ENCODE measurements around the gene SERPINB1.
"Not testable (repeated sequence)": the region's sequence is repeated elsewhere in the genome, so short reads cannot be mapped to it uniquely, and the experiment has no call there.

Gene SERPINB1

DNA sequence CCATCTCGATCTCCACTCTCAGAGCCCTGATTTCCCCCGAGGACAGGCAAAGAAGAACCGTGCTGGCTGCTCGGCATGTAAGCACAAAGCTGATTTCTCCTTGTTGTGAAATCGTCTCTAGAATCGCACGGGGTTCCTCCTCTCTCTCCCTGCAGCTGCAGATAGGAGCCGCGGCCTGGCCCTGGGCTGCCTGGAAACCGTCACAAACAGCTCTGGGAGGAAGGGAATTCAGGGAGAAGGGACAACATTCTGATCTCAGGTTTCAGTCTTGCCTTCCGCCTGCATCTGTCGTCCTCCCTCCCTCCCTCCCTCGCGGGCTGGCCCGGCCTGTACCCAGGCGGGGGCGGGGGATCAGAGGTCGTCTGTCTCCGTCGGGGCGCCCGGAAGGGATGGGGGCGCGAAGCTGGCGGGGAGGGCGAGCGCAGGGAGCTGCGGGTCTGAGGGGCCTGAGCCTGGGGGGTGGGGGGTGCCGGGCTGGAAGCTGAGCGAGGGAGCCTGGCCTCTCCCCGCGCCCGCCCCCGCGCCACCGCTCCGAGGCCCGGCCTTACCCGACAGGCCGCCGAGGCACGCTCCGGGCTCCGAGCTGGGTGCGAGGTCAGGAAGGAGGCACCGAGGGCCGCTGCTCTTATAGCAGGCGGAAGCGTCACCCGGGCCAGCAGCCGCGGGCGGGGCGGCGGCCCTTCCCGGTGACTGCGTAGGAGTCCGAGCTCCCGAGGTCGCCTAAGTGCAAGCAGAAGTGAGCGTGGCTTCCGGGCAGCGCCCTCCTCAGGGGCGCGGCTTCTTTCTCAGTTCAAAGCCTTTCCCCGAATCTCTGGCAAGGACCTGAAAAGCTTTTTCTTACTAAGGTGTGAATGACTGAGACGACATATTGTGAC lies at the start of gene SERPINB1:
TSS of gene SERPINB1 (minus strand) at position 600 of the 875 bp plus-strand sequence. CDS start 1,277 bp downstream, outside the sequence.
- in situ Hi-C loops (cut with MboI; ENCODE audit: low sequenced_read_pairs), result no loop called here

DNA sequence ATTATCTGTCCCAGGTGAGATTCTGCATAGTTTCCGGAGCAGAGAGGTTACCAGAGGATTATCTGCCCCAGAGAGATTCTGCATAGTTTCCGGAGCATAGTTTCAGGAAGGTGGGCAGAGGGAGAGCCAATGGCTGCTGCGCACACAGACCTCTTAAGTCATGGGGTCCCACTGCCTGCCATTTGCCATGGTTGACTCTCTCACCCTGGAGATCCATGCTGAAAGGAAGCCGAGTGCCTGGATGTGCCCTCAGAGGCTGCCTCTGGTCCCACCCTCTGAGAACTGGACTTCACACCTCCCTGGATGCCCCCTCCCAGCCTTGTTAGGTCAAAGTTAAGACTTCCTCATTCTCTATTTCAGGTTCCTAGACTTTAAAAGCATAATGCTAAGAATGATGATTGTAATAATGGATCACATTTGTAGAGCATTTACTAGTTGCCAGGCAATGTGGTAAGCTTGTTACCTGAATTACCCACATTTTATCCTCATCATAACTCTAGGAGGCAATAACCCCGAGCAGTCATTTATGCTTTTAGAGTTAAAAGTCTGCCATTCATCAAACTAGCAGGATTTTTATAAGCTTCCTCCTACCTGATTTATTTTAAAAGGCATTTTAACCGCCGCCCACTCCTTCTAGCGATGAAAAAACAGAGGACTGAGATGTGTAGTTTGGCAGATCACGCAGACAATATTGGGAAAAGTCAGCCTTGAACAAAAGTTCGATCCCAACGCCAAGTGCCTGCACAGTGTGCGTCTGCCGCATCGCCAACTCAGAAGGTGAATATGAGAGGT lies 49.5 kb upstream of the SERPINB1 start:
- in situ Hi-C loops (cut with MboI; ENCODE audit: low sequenced_read_pairs), result no loop called here

DNA sequence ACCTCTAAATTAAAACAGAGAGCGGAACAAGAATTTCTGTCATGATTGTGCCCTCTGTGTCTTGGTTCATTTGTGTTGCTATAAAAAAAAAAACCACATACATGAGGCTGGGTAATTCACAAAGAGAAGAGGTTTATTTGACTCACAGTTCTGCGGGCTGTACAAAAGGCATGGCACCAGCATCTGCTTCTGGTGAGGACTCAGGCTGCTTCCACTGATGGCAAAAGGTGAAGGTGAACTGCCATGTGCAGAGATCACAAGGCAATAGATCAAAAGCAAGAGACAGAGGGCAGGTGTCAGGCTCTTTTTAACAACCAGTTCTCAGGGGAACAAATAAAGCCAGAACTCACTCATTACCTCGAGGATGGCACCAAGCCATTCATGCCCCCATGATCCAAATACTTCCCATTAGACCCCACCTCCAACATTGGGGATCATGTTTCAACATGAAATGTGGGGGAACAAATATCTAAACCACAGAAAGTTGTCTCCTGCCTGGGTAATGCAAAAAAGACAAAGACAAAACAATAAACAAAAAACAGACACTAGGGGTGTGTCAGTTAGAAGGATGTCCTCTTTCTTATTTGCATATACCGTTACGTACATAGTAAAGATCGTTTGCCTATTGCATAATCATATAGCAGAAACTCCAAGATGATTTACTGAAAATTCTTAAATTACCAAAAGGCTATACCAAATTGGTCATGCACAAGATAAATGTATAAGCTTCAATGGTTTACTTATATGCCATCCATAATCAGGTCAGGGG lies 44.5 kb upstream of the SERPINB1 start:
- in situ Hi-C loops (cut with MboI; ENCODE audit: low sequenced_read_pairs), result no loop called here

DNA sequence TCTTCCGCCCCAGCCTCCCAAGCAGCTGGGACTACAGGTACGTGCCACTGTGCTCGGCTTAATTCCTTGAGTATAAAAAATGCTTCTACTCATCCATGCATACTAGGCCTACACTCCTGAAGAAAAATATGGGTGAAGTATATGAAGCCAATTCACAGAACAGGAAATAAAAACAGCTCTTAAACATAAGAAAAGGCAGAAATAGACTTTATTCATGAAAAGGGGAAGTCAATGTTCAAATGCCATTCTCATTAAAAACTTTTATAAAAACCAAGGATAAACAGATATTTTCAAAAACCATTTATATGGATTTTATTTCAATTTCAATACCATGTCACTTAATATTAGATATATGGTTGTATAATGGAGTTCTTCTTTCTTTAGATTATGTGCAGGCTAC lies 43.1 kb upstream of the SERPINB1 start:
- in situ Hi-C loops (cut with MboI; ENCODE audit: low sequenced_read_pairs), result no loop called here

DNA sequence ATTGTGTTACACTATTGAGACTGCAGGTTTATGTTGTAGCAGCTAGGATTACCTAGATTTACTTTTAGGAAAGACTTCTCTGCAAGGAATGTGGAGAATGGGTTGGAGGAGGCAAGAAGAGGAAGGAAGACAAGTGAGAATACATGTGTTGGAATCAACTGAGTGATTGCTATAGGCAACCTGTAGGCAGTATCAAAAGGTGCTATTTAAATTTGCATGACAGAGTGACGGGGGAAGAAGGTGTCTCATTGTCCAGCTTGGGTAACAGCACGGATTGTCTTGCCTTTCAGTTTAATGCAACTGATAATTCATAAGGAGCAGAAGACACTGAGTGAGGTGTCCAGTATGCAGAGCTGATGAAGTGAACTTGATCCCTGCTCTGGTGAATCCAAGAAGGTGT lies 42.0 kb upstream of the SERPINB1 start:
- in situ Hi-C loops (cut with MboI; ENCODE audit: low sequenced_read_pairs), result no loop called here

DNA sequence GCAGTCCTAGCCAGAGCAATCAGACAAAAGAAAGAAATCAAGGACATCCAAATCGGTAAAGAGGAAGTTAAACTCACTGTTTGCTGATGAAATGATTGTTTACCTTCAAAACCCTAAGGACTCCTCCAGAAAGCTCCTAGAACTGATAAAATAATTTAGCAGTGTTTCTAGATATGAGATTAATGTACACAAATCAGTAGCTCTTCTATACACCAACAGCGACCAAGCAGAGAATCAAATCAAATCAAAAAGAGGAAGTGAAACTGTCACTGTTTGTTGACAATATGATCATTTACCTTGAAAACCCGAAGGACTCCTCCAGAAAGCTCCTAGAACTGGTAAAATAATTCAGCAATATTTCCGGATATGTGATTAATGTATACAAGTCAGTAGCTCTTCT lies 39.8 kb upstream of the SERPINB1 start:
- in situ Hi-C loops (cut with MboI; ENCODE audit: low sequenced_read_pairs), result no loop called here

DNA sequence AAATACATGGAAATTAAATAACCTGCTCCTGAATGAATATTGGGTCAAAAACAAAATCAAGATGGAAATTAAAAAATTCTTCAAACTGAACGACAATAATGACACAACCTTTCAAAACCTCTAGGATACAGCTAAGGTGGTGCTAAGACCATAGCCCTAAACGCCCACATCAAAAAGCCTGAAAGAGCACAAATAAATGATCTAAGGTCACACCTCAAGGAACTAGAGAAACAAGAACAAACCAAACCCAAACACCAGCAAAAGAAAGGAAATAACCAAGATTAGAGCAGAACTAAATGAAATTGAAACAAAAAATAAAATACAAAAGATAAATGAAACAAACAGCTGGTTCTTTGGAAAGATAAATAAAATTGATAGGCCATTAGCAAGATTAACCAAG lies 38.5 kb upstream of the SERPINB1 start:
- in situ Hi-C loops (cut with MboI; ENCODE audit: low sequenced_read_pairs), result not testable (repeated sequence)

DNA sequence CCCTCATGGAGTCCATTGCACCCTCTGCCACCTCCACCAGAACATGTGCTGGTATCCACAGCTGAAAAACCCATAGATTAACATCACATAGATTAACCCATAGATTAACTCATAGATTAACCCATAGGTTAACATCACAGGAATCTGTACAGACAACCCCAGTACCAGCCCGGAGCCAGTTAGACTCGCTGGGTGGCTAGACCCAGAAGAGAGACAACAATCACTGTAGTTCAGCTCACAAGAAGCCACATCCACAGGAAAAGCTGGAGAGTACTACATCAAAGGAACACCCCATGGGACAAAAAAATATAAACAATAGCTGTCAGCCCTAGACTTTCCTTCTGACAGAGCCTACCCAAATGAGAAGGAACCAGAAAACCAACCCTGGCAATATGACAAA lies 36.3 kb upstream of the SERPINB1 start:
- in situ Hi-C loops (cut with MboI; ENCODE audit: low sequenced_read_pairs), result no loop called here

DNA sequence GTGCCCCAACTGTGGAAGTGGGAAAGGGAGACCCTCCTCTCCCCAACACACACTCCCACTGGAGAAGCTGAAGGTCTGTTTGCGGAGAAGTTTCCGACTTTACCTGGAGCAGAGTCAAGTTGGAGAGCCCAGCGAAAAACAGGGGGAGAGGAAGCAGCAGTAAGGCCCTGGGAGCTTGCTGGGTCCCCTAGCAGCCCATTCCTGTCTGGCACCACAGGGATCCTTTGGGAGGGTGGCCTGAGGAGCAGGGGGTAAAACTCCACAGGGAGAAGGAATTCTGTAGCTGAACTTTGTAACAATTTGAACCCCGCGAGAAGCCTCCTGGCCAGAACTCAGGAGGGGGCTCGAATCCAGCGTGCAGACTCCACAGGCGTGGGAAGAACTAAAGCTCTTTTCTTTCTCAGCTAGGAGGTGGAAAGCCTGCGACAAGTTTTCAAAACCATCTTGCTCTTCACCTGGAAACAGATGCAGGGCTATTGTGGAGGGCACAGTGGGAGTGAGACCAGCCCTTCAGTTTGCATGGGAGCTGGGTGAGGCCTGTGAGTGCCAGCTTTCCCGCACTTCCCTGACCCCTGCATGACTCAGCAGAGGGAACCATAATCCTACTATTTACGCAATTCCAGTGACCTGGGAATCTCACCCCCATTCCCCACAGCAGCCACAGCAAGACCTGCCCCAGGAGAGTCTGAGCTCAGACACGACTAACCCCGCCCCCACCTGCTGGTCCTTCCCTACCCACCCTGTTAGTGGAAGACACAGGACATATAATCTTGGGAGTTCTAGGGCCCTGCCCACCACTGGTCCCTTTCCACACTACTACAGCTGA lies 35.6 kb upstream of the SERPINB1 start:
- in situ Hi-C loops (cut with MboI; ENCODE audit: low sequenced_read_pairs), result no loop called here

DNA sequence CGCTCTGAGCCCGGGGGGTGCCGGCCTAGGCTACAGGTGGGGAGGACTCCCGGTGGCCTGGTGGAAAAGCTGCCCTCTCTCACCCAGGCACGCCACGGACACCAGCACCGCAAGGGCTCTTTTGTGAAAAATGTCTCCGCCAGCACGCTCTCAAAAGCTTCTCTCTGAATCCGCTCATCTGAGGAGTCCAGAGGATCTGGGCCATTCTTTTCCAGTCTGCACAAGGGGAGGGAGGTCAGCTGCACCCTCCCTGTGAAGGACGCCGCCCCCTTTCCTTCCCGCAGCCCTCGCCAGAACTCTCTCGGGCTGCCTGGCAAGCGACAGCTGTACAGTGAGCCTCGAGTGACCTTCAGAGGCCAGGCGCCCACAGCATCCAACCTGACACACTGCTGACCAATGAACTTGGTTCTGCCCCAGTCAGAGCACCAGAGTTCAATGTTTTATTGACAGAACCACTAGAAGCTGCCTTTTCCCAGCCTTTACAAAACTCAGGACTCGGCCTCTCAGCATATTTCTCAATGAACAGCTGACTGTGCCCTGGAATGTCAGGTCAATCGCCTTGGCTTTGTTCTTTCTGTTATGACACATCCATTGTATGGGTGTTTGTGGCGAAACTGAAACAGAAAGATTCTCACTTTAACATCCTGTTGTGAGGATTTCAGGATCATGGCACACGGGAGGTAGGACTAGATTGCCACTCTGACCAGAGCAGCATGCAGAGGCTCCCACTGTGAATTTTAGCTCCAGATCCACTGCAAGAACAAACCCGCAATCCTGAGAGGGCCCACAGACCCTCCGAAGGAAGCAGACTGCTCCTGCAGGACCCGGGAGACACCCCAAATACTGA lies 34.8 kb upstream of the SERPINB1 start:
- in situ Hi-C loops (cut with MboI; ENCODE audit: low sequenced_read_pairs), result no loop called here

DNA sequence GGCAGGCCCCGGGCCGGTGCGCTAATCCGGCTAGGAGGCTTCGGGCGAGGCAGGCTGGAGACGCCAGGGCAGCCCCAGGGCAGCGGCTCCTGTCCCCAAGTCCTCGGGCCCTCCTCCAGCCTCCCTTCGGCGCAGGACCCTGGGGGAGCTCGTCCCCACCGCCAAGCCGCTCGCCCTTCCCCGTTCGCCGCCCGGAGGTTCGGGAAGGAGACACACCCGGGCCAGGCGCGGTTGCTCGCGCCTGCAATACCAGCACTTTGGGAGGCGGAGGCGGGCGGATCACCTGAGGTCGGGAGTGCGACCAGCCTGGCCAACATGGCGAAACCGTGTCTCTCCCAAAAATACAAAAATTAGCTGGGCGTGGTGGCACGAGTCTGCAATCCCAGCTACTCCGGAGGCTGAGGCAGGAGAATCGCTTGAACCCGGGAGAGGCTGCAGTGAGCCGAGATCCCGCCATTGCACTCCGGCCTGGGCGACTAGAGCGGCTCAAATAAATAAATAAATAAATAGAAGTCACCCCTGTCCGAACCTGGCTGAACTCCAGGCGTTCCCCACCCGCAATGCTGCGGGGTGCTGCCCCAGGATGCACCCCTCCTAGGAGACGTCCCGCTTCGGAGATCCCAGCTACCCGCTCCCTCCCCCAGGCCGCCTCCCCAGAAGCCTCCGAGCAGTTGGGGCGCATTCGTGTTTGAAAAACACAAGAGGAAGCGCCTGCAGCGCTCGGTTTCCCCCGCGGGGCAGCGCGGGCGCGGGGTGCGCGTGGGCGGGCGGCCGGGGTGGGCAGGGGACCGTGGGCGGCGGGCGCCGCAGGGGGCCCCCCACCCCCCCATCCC lies 33.9 kb upstream of the SERPINB1 start:
- in situ Hi-C loops (cut with MboI; ENCODE audit: low sequenced_read_pairs), result no loop called here

DNA sequence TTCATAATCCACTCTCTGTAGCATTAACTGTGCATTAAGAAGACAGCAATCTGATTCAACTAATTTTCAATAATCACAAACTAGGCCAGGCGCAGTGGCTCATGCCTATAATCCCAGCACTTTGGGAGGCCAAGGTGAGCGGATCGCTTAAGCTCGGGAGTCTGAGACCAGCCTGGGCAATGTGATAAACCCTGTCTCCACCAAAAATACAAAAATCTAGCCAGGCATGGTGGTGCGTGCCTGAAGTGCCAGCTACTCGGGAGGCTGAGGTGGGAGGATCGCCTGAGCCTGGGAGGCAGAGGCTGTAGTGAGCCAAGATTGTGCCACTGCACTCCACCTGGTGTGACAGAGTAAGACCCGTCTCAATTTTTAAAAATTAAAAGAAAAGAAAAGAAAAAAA lies 32.0 kb upstream of the SERPINB1 start:
- in situ Hi-C loops (cut with MboI; ENCODE audit: low sequenced_read_pairs), result no loop called here

DNA sequence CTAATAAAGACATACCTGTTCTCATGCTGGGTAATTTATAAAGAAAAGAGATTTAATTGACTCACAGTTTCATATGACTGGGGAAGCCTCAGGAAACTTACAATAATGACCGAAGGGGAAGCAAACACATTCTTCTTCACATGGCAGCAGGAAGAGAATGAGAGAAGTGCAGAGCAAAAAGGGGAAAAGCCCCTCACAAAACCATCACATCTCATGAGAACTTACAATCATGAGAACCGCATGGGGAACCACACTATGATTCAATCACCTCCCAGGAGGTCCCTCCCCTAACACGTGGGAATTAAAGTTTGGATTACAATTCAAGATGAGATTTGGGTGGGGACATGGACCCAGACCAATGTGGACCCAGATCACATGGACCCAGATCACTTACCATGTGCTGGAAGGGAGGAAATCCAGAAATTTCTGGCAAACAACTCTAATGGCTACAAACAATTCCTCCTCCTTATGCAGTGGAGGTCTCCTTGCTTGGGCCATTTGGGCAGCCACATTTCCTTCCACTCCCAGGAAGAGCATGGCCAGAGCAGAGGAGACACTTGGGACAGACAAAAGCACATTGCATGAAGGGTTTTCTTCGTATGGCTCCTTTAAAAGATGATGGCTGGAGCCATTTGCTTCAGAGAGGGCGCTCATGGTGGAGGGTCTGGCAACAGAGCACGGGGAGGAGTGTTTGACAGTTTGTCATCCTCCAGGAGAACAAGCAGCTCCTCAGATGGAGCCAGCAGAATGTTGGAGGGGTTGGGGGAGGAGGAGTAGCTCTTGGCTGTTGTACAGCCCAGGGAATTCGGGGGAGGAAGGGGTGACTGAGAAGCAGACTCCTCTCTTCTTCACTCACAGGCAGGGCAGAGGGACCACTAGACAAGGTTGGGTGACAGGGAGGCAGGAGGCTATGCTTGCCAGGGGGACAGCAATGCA lies 31.0 kb upstream of the SERPINB1 start:
- in situ Hi-C loops (cut with MboI; ENCODE audit: low sequenced_read_pairs), result no loop called here

DNA sequence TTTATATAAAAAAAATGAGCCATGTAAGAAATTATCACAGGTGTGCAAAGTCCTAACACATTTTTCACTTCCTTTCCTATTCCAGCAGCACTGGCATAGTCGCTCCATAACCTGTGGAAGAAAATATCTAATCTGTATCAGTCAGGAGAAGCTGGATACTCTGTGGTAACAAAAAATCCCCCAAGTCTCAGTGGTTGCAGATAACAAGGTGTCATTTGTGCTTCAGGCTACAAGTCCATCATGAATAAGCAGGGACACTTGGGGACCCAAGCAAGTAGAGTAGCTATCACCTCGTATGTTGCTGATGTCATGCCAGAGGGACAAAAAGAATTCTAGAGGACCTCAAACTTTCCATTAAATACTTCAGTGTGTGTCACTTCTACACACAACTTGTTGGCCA lies 30.3 kb upstream of the SERPINB1 start:
- in situ Hi-C loops (cut with MboI; ENCODE audit: low sequenced_read_pairs), result no loop called here

DNA sequence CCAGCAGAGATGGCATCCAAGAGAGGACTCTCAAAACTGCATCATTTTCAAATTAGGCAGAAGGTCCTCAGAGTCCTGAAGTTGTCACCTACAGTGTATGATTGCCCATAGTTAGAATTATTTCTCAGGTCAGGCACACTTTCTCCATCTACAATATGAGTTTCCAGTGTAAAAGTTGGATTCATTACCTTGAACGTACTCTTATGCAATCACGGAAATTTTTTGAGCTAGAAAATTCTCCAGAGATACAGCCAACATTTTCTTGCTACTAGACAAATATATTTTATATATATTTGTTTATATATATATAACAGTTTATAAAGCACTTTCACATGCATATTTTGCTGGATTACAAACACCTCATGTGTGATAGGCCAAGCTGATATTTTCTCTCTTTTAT lies 29.4 kb upstream of the SERPINB1 start:
- in situ Hi-C loops (cut with MboI; ENCODE audit: low sequenced_read_pairs), result no loop called here

DNA sequence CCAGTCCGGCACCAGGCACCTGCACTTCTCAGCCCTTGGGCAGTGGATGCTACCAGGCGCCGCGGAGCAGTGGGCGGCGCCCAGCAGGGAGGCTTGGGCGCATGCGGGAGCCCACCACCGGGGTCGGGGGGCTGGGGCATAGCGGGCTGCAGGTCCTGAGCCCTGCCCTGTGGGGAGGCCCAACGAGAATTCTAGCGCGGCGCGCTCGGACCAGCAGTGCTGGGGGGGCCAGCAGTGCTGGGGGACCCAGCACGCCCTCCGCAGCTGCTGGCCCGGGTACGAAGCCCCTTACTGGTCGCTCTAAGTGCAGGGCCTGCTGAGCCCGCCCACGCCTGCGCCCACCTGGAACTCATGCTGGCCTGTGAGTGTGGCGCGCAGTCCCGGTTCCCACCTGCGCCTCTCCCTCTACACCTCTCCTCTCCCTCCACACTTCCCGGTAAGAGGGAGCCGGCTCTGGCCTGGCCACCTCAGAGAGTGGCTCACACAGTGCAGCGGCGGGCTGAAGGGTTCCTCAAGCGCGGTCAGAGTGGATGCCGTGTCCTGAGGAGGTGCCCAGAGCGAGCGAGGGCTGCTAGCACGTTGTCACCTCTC lies 28.5 kb upstream of the SERPINB1 start:
- in situ Hi-C loops (cut with MboI; ENCODE audit: low sequenced_read_pairs), result no loop called here

DNA sequence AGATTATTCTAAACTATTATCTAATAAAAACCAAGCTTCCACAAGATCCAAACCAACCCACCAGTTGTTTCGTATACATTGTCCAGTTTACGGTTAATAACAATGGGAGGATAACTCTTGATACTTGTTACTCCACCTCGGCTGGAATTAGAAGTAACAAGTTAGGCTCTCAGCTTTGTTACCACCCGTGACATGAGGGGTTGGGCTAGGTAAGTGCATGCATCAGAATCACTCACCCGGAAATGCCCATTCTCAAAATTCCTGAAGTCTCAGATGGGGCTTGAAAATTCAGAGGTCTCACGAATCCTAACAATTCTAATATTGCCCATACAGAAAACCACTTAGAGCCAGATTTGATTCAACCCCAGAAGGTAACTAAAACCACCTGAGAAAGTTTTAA lies 27.0 kb upstream of the SERPINB1 start:
- in situ Hi-C loops (cut with MboI; ENCODE audit: low sequenced_read_pairs), result no loop called here

Data from HL-60/S4 (cell line).